HepG2 (cell line): ENCODE measurements around the gene NFIC. TPM values are rescaled to one million over a fixed set of nuclear protein-coding genes. Genes with fewer than 3 reads are reported as not detected.

Experiments
- EEA1 ChIP-seq: sonication (generic); formaldehyde crosslinking; IDR thresholded peaks from 2 replicates; pipeline ENCODE4 v1.5.1; 2020; ENCODE audit warnings: mild to moderate bottlenecking, missing genetic modification reagents, borderline replicate concordance
- ELF3 ChIP-seq: IDR thresholded peaks from 2 replicates; pipeline ENCODE4 v1.6.1; 2016; ENCODE audit warnings: missing genetic modification reagents, missing compliant biosample characterization
- EP300 ChIP-seq, 3 experiments: sonication (generic) in 1 of 3; formaldehyde crosslinking in 1 of 3; IDR thresholded peaks; 2 replicates each; pipeline versions ENCODE4 v1.5.1 to v1.6.1; 2011 to 2020; ENCODE audit warnings: low read depth in 2 of 3, low read length in 2 of 3, borderline replicate concordance in 1 of 3, improper control_type of control experiment in 1 of 3, mild to moderate bottlenecking in 1 of 3, missing genetic modification reagents in 1 of 3, moderate library complexity in 1 of 3
- GATAD1 ChIP-seq: IDR thresholded peaks from 2 replicates; pipeline ENCODE4 v1.6.1; 2016; ENCODE audit warnings: missing genetic modification reagents, missing compliant biosample characterization
- GPBP1L1 ChIP-seq: sonication (generic); formaldehyde crosslinking; IDR thresholded peaks from 2 replicates; pipeline ENCODE4 v1.5.0; 2020; ENCODE audit warnings: mild to moderate bottlenecking, missing genetic modification reagents
- HES4 ChIP-seq: sonication (generic); formaldehyde crosslinking; IDR thresholded peaks from 2 replicates; pipeline ENCODE4 v1.9.0; 2021; ENCODE audit warnings: mild to moderate bottlenecking, missing genetic modification reagents, borderline replicate concordance
- KLF16 ChIP-seq, 2 experiments: sonication (generic) in 1 of 2; formaldehyde crosslinking in 1 of 2; IDR thresholded peaks; 2 replicates each; pipeline versions ENCODE4 v1.6.1 to v1.8.0; 2016 to 2023; ENCODE audit warnings: missing genetic modification reagents in 2 of 2, missing compliant biosample characterization in 1 of 2
- MED1 ChIP-seq: sonication (generic); formaldehyde crosslinking; IDR thresholded peaks from 2 replicates; pipeline ENCODE4 v1.4.0; 2020; ENCODE audit warnings: missing genetic modification reagents
- MNT ChIP-seq: fragments of 450-650 bp; IDR thresholded peaks from 2 replicates; pipeline ENCODE4 v1.6.1; 2016
- NPAS2 ChIP-seq: sonication (generic); formaldehyde crosslinking; IDR thresholded peaks from 2 replicates; pipeline ENCODE4 v1.8.0; 2022; ENCODE audit warnings: mild to moderate bottlenecking, missing genetic modification reagents, borderline replicate concordance
- POLR2G ChIP-seq: fragments of 200-400 bp; formaldehyde crosslinking; IDR thresholded peaks from 2 replicates; pipeline ENCODE4 v1.6.1; 2018; ENCODE audit warnings: mild to moderate bottlenecking, low read depth, low read length, moderate library complexity
- SOX5 ChIP-seq: IDR thresholded peaks from 2 replicates; pipeline ENCODE4 v1.6.1; 2016; ENCODE audit warnings: borderline replicate concordance
- ZBTB38 ChIP-seq: sonication (generic); formaldehyde crosslinking; IDR thresholded peaks from 2 replicates; pipeline ENCODE4 v1.5.1; 2020; ENCODE audit warnings: mild to moderate bottlenecking, missing genetic modification reagents
- ZFP37 ChIP-seq: sonication (generic); formaldehyde crosslinking; IDR thresholded peaks from 2 replicates; pipeline ENCODE4 v1.4.0; 2020; ENCODE audit warnings: missing genetic modification reagents, borderline replicate concordance
- ZFP41 ChIP-seq: sonication (generic); formaldehyde crosslinking; IDR thresholded peaks from 2 replicates; pipeline ENCODE4 v1.4.0; 2020; ENCODE audit warnings: mild to moderate bottlenecking, missing genetic modification reagents, borderline replicate concordance
- ZNF260 ChIP-seq: sonication (generic); formaldehyde crosslinking; IDR thresholded peaks from 2 replicates; pipeline ENCODE4 v1.4.0; 2020; ENCODE audit warnings: missing genetic modification reagents, low read depth, mild to moderate bottlenecking, borderline replicate concordance
- ZNF280B ChIP-seq: sonication (generic); formaldehyde crosslinking; IDR thresholded peaks from 2 replicates; pipeline ENCODE4 v1.5.0; 2020; ENCODE audit warnings: missing genetic modification reagents, mild to moderate bottlenecking, borderline replicate concordance
- ZNF350 ChIP-seq: sonication (generic); formaldehyde crosslinking; IDR thresholded peaks from 2 replicates; pipeline ENCODE4 v1.4.0; 2020; ENCODE audit warnings: mild to moderate bottlenecking, low read depth, missing genetic modification reagents, borderline replicate concordance
- ZNF431 ChIP-seq: sonication (generic); formaldehyde crosslinking; IDR thresholded peaks from 2 replicates; pipeline ENCODE4 v1.9.0; 2022; ENCODE audit warnings: missing genetic modification reagents, low read depth, mild to moderate bottlenecking, borderline replicate concordance
- ZNF530 ChIP-seq: sonication (generic); formaldehyde crosslinking; IDR thresholded peaks from 2 replicates; pipeline ENCODE4 v1.5.0; 2020; ENCODE audit warnings: low read depth, mild to moderate bottlenecking, missing genetic modification reagents
- ZNF574 ChIP-seq: sonication (generic); formaldehyde crosslinking; IDR thresholded peaks from 2 replicates; pipeline ENCODE4 v1.4.0; 2020; ENCODE audit warnings: missing genetic modification reagents
- ZNF614 ChIP-seq: IDR thresholded peaks from 2 replicates; pipeline ENCODE4 v1.6.1; 2018; ENCODE audit warnings: missing biosample characterization, missing genetic modification reagents, inconsistent platforms, borderline replicate concordance
- ZNF766 ChIP-seq: sonication (generic); formaldehyde crosslinking; IDR thresholded peaks from 2 replicates; pipeline ENCODE4 v1.5.0; 2020; ENCODE audit warnings: missing genetic modification reagents, borderline replicate concordance
- polyA plus RNA-seq, 8 experiments: library from polyadenylated mRNA; depleted of rRNA in 3 of 8; stranded (reverse) in 7 of 8; unstranded in 1 of 8; fragments of >200 nt; fragmentation: Illumina TruSeq in 4 of 8; extraction: Trizol in 4 of 8; gene quantifications; 2 replicates each; pipeline versions ENCODE4 v1.2.1 to v1.2.3, GENCODE V29; 2011 to 2016; ENCODE audit warnings: low read depth in 4 of 8, missing spikeins in 1 of 8, mixed read lengths in 1 of 8; ENCODE audit not compliant: insufficient read depth in 1 of 8
- total RNA-seq, 5 experiments: library from RNA; depleted of rRNA; stranded (reverse); fragments of >200 nt; fragmentation: Illumina TruSeq; extraction: Trizol; gene quantifications; 2 replicates each; pipeline ENCODE4 v1.2.3, GENCODE V29; 2016; ENCODE audit warnings: low read depth in 1 of 5

Gene NFIC
- total and polyA plus RNA-seq, 2 of the 13 experiments (the other 11 are each of a cell fraction or from before 2014, with no cell fraction given), result 1.3 to 2.5 TPM

- TF ChIP-seq ZNF280B (CRISPR knock-in tag) (0 out of 2 replicates have a peak, but pooled peaks have one; percentile 25), KLF16 (CRISPR knock-in tag; IDR thresholded peaks at IDR 0.05) (0 out of 4 replicates have a peak, but pooled peaks of 1 of the 2 experiments have one; percentile 36), EEA1 (CRISPR knock-in tag) (no peak), NPAS2 (CRISPR knock-in tag) (no peak), ZNF260 (no peak), POLR2G (no peak), ZNF431 (CRISPR knock-in tag) (no peak), ZFP37 (CRISPR knock-in tag) (no peak), ELF3 (CRISPR knock-in tag) (no peak), ZNF614 (CRISPR knock-in tag) (no peak), ZFP41 (CRISPR knock-in tag) (no peak), ZNF766 (CRISPR knock-in tag) (no peak), ZBTB38 (CRISPR knock-in tag) (0 out of 2 replicates have a peak, but pooled peaks have one; percentile 21), ZNF574 (CRISPR knock-in tag) (peak; percentile 40), ZNF530 (no peak), HES4 (CRISPR knock-in tag) (no peak), MED1 (no peak), SOX5 (CRISPR knock-in tag) (0 out of 2 replicates have a peak, but pooled peaks have one; percentile 19), GATAD1 (no peak), ZNF350 (no peak), EP300 (IDR thresholded peaks at IDR 0.05; ENCODE audit: low read depth in 2 of 2, low read length in 2 of 2) (0 out of 4 replicates have a peak, but pooled peaks of 1 of the 2 experiments have one; percentile 10), EP300 (CRISPR knock-in tag; IDR thresholded peaks at IDR 0.05; ENCODE audit: borderline replicate concordance) (no peak), GPBP1L1 (CRISPR knock-in tag) (no peak), MNT (peak; percentile 33; the same call in 1 of the 2 replicates)
Measured at GRCh38 chr19:3372413-3372812, 6.0 kb downstream of the NFIC start (continued).
